Sigmoid colon (tissue), 4 donors: ENCODE data around the gene MRNIP.

ENCODE experiments used
- CTCF ChIP-seq, 4 experiments: fragments of 450-650 bp in 3 of 4; fragments of 200-600 bp in 1 of 4; IDR thresholded peaks; one replicate each; pipeline ENCODE4 v1.5.1; 2016 to 2019; ENCODE audit warnings: antibody characterized with exemption in 4 of 4, mild to moderate bottlenecking in 3 of 4, moderate library complexity in 2 of 4
- EP300 ChIP-seq, 4 donors: sonication (generic); formaldehyde crosslinking; IDR thresholded peaks; one replicate each; pipeline ENCODE4 v1.6.1; 2017; ENCODE audit warnings: antibody characterized with exemption in 4 of 4
- POLR2A ChIP-seq, 2 donors: fragments of 450-650 bp; IDR thresholded peaks; one replicate each; pipeline ENCODE4 v1.6.1; 2016; ENCODE audit warnings: antibody characterized with exemption in 2 of 2, mild to moderate bottlenecking in 2 of 2, moderate library complexity in 2 of 2
- POLR2AphosphoS5 ChIP-seq, 4 donors: sonication (generic); formaldehyde crosslinking; IDR thresholded peaks; one replicate each; pipeline ENCODE4 v1.6.1; 2017; ENCODE audit warnings: antibody characterized with exemption in 4 of 4

DNA sequence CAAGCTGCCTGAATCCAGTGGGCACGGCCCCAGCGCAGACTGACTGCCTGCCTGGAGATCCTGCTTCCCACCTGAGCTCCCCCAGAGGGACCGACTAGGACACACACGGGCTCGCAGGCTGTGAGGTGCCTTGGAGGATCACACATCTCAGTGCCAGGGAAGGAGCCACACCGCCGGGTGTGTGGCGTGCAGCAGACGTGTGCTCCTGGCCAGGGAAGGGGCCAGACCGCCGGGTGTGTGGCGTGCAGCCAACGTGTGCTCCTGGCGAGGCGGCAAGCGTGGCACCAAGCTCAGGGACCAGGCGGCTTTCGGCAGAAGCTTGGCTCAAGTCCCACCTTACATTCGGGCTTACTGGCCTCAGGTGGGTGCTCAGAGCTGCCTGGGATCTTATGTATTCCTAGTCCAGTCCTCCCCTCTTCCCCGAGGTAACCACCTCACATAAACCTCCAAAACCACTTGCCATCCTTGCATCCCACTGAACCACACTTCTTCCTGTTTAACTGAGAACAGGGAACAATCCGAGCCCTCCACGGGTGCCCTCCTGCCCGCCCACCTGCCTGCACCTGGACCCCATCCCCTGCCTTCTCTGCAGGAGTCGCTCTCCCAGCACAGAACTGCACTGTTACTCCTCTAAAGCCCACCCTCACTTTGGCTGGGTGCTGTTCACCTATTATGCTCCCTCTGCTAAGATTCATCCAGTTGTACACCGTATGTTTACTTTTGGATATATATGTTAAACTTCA is 22.4 kb upstream of the MRNIP start:
- TF ChIP-seq CTCF (IDR thresholded peaks at IDR 0.05) (no peak), POLR2A (IDR thresholded peaks at IDR 0.05) (no peak), EP300 (IDR thresholded peaks at IDR 0.05) (no peak), POLR2AphosphoS5 (IDR thresholded peaks at IDR 0.05) (no peak)
